Stimulated activated effector memory CD8-positive, alpha-beta T cell treated with anti-CD3 and anti-CD28 coated beads, Interleukin-12 subunit alpha, Interleukin-12 subunit beta, amount 100 ng/mL, for 72 hours (primary cell): ENCODE data around the gene APIP.

Source experiments
- ATAC-seq: fragments of 150-1000 bp; cut with Tn5 transposase; 2 replicates; pipeline ENCODE4 v1.10.0; 2021
- DNase-seq, 2 donors: peaks; one replicate each; pipeline ENCODE4 v3.0.0; 2021 to 2022; ENCODE audit warnings: low spot score in 2 of 2
- H3K27ac Mint-ChIP-seq: one replicate; pipeline ENCODE4 v1.8.0; 2022; ENCODE audit warnings: mild to moderate bottlenecking, mixed read lengths
- H3K36me3 Mint-ChIP-seq: one replicate; pipeline ENCODE4 v1.8.0; 2022; ENCODE audit warnings: mild to moderate bottlenecking, mixed read lengths
- H3K4me1 Mint-ChIP-seq: one replicate; pipeline ENCODE4 v1.8.0; 2022; ENCODE audit warnings: mixed read lengths
- H3K4me3 Mint-ChIP-seq: one replicate; pipeline ENCODE4 v1.8.0; 2022; ENCODE audit warnings: mild to moderate bottlenecking, mixed read lengths
- H3K9me3 Mint-ChIP-seq: one replicate; pipeline ENCODE4 v1.8.0; 2022; ENCODE audit warnings: mixed read lengths

Gene APIP

DNA sequence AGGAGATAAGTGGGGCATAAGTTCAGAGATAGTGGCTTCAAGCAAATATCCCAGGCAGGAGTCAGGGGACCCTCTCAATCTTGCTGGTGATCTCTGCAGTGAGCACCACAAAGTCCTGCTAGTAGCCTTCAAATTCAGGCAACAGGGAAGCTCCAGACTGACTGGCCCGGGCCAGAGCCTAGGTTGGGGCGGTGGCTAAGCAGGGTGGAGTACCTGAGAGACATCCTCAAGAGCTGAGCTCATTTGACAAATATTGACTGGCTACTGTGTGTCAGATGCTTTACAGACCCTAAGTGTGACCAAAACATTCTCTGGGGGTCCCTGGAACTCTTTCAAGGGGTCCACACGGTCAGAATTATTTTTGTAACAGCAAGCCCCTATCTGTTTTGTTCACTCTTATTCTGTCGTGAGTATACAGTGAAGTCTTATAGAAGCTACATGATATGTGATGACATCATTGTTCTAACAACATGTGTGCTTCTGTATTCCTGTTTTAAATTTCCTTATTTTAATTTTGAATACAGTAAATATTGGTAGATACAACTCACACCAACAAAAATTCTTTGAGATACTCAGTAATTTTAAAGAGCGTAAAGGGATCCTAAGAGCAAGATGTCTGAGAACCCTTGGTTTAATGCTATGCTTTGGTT, 71.6 kb downstream of the APIP start:
- DNase-seq (no peak), ATAC-seq (no peak)
- H3K9me3 Mint-ChIP-seq = no peaks in the 10 kb centered on the region
- H3K4me3 Mint-ChIP-seq = no peak overlapping the region
- H3K27ac Mint-ChIP-seq = no peak overlapping the region
- no peaks in the 10 kb centered on the region for H3K36me3 Mint-ChIP-seq
- H3K4me1 Mint-ChIP-seq = no peaks in the 10 kb centered on the region

DNA sequence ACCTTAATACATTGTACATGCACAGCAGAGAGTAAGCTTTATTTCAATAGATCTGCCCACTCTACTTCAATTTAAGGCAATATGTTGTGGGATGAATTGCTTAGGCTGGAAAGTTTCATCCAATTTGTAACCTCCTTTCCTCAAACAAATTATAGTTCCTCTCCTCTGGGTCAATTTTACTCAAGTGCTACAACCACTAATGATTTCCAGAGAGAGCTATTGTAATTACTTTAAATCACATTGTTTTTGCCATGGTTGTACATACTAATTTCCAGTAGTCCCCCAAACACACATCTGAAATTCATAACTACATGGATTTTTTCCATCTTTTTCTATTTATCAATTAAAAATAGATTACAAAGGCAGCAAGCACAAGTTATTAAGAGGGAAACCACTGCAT, 72.9 kb downstream of the APIP start:
- no peaks in the 10 kb centered on the region for H3K36me3 Mint-ChIP-seq
- no peak overlapping the region for H3K27ac Mint-ChIP-seq
- ATAC-seq (no peak), DNase-seq (no peak)
- no peaks in the 10 kb centered on the region for H3K9me3 Mint-ChIP-seq
- no peaks in the 10 kb centered on the region for H3K4me1 Mint-ChIP-seq
- no peak overlapping the region for H3K4me3 Mint-ChIP-seq

DNA sequence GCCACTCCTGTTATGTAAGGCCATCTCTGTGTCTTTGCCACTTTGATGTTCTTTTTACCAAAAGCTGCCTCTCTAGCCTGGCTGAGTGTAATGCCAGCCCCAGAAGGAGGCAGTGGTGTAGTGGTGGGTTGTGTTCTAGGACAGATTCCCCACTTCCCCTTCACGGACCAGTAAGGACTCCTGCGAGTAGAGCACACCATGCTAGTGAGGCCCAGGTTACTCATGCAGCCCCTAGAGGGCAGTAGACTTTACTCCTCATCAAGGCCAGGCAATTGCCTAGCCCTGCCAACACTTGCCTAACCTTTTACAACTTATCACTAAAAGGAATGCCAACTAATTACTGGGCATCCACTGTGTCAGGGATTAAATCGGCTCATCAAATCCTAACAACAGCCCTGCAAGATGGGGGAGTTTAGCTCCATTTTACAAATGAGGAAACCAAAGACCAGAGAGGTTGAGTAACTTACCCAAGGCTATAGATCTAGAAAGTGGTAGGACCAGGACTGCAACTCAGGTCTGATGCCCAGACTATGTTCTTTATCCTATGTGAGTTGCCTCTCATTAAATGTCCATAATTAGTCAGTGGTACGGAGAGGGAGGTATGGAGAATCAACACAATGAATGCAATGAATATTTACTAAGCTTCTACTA, 75.3 kb downstream of the APIP start:
- Mint-ChIP-seq H3K9me3 (no peaks in the 10 kb centered on the region), H3K27ac (no peak overlapping the region), H3K36me3 (no peaks in the 10 kb centered on the region), H3K4me3 (no peak overlapping the region), H3K4me1 (no peaks in the 10 kb centered on the region)
- ATAC-seq (peak; percentile 77), DNase-seq (peak in 1 of 2 donors; percentile 5)

DNA sequence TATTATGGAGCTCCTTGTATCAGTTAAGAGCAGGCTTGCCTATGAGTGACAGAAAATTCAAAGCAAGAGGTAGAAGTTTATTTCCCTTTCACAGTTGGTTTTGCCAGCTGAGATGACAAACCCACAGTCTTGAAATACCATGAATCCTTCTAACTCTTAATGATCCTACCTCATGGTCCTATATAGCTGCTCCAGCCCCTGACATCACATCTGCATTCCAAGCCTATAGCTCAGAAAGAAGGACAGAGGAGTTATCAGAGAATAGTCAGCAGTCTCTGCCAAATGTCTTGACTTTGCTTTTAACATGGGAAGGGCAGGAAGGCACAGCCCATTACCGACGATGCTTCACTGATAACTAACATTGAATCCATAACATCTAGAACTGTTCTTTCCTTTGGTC, 76.2 kb downstream of the APIP start:
- Mint-ChIP-seq H3K27ac (no peak overlapping the region), H3K4me1 (no peaks in the 10 kb centered on the region), H3K9me3 (no peaks in the 10 kb centered on the region), H3K36me3 (no peaks in the 10 kb centered on the region), H3K4me3 (no peak overlapping the region)
- DNase-seq (no peak), ATAC-seq (no peak)

DNA sequence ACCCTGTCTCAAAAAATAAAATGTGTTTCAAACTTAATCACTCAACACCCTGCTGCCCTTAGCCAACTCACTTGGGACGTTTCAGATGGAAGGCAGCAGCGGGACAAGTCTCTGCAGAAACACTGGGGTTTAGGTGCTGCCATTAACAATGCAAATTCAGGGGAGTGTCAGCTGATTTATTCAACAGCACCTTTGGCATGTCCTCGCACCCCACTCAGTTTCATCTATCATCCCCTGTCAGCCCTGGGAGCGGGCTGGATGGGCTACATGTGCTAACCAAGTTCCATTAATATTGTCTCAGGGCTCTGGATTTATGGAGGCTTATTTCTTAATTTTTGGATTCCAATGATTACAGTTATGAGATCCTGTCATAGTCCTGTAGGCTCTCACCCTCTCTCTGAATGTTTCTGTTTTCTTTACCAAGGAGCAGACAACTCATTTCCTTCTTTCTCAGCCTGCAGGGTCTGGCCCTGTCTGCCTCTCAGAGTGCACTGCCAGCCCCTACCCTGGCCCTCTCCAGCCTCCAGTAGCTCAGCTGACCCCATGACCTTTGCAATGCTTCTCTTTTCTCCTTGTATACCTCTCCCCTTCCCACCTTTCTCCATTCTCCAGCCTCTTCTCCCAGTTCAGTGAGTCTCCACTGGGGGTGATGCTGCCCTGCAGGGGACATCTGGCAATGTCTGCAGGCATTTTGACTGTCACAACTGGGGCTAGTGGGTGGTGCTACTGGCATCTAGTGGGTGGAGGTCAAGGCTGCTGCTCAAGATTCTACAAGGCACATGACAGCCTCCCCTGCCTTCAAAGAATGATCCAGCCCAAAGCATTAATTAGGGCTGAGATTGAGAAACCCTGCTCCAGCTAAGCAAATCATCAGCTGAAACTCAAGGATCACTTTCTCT, 79.0 kb downstream of the APIP start:
- Mint-ChIP-seq H3K4me1 (no peaks in the 10 kb centered on the region), H3K9me3 (no peaks in the 10 kb centered on the region), H3K27ac (no peak overlapping the region), H3K36me3 (no peaks in the 10 kb centered on the region), H3K4me3 (no peak overlapping the region)
- ATAC-seq (peak; percentile 27), DNase-seq (no peak)

DNA sequence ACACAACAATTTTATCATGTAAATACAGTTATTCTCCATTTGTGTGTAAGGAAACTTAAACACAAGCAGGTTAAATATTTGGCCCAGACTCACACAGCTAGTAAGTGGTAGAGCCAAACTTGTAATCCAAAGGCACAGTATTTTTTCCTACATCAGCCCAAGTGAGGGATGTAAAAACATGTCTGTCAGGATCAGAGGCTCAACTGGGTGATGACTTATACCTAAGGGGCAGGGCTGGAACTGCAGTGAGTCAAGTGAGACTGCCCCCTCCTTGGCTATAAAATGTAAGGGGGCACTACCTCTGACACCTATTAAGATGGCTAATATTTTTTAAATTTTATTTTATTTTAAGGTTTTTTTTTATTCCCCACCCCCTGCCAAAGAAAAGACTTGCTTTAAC, 82.6 kb downstream of the APIP start:
- ATAC-seq = no peak
- H3K27ac Mint-ChIP-seq = no peak overlapping the region
- no peaks in the 10 kb centered on the region for H3K36me3 Mint-ChIP-seq
- no peaks in the 10 kb centered on the region for H3K9me3 Mint-ChIP-seq
- H3K4me3 Mint-ChIP-seq = no peak overlapping the region
- H3K4me1 Mint-ChIP-seq = no peaks in the 10 kb centered on the region
- no peak for DNase-seq
